ENCODE measurements around the gene KIFC1.
A peak's percentile ranks its signal among the peaks of the same experiment; 100 is the strongest.

The KIFC1 gene

GRCh38 chr6:33452496-33452895 is 60.9 kb downstream of the KIFC1 start:
- no peak for DNase-seq (ENCODE audit: low read depth)
- no peak overlapping the region for H3K4me3 ChIP-seq (ENCODE audit: low read depth, low read length)
- no peak for TF ChIP-seq CTCF (IDR thresholded peaks at IDR 0.05; ENCODE audit: low read depth, low read length, missing control alignments)

- DNase-seq (ENCODE audit: low read depth), result no peak
- no peak for TF ChIP-seq CTCF (IDR thresholded peaks at IDR 0.05; ENCODE audit: low read depth, low read length, missing control alignments)
Observed at GRCh38 chr6:33453393-33454008, 61.9 kb downstream of the KIFC1 start.

GRCh38 chr6:33454009-33454946 is 62.7 kb downstream of the KIFC1 start, which contains the start of gene ZBTB9:
ZBTB9 (plus strand) TSS chr6:33454576; CDS start chr6:33455101, 525 bp downstream.
- no peak for TF ChIP-seq CTCF (IDR thresholded peaks at IDR 0.05; ENCODE audit: low read depth, low read length, missing control alignments)
- H3K4me3 ChIP-seq (ENCODE audit: low read depth, low read length), result peak within 1 kb of the TSS; percentile 86
- peak; percentile 86 for DNase-seq (ENCODE audit: low read depth)

More at GRCh38 chr6:33453393-33454008, 61.9 kb downstream of the KIFC1 start:
- peak overlapping the region; percentile 86 for H3K4me3 ChIP-seq (ENCODE audit: low read depth, low read length)

- no peak for DNase-seq (ENCODE audit: low read depth)
- no peak for TF ChIP-seq CTCF (IDR thresholded peaks at IDR 0.05; ENCODE audit: low read depth, low read length, missing control alignments)
- peak overlapping the region; percentile 86 for H3K4me3 ChIP-seq (ENCODE audit: low read depth, low read length)
Observed at GRCh38 chr6:33455051-33455450, 63.4 kb downstream of the KIFC1 start.

- H3K4me3 ChIP-seq (ENCODE audit: low read depth, low read length), result no peak overlapping the region
- no peak for TF ChIP-seq CTCF (IDR thresholded peaks at IDR 0.05; ENCODE audit: low read depth, low read length, missing control alignments)
Observed at GRCh38 chr6:33456156-33456555, 64.5 kb downstream of the KIFC1 start.

GRCh38 chr6:33458676-33459075 is 67.1 kb downstream of the KIFC1 start:
- TF ChIP-seq CTCF (IDR thresholded peaks at IDR 0.05; ENCODE audit: low read depth, low read length, missing control alignments), result no peak
- no peak overlapping the region for H3K4me3 ChIP-seq (ENCODE audit: low read depth, low read length)
- DNase-seq (ENCODE audit: low read depth), result no peak

More at GRCh38 chr6:33456156-33456555, 64.5 kb downstream of the KIFC1 start:
- no peak for DNase-seq (ENCODE audit: low read depth)
